ENCODE data around the gene DCAF8L2. TPM values are rescaled to one million over a fixed set of nuclear protein-coding genes. Genes with fewer than 3 reads are reported as not detected.

DCAF8L2 gene
- total and polyA plus RNA-seq, 2 of the 13 experiments (the other 11 are each of a cell fraction or from before 2014, with no cell fraction given) = not detected

DNA sequence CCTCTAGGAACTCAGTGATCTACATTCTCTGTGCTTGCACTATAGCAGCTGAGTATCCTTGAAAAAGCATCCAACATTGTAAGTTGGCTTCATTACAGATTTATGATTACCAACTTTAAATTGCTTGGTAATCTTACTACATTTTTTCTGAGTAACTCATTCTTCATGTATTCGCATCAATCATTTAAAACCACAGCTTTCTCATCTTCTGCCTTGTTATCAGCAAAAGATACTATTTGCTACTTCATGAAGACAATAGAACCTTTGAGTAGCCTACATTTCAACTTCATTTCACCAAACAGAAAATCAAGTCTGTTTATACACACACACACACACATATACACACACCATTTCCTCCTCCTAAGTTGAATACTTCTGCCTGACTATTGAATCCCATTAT lies 6.2 kb upstream of the DCAF8L2 start:
- POLR2A ChIA-PET = no interaction called here
- CTCF ChIA-PET (ENCODE audit: low intra/inter-chr PET ratio, low total read pairs) = no interaction called here
- Histone ChIP-seq H3K36me3 (replicated peaks in 1 of 2; ENCODE audit: control insufficient read depth in 1 of 2, insufficient read depth in 2 of 2, low read length in 2 of 2) (no peaks in the 10 kb centered on the region), H3K27me3 (ENCODE audit: control insufficient read depth in 1 of 2, insufficient read depth in 2 of 2, low read length in 2 of 2) (no peaks in the 10 kb centered on the region), H3K27ac (ENCODE audit: extremely low read length, insufficient read depth, low read length) (no peak overlapping the region), H3K4me2 (ENCODE audit: low read depth, low read length) (no peak overlapping the region), H3K4me3 (replicated peaks in 1 of 3; ENCODE audit: insufficient read depth in 1 of 3, low read depth in 2 of 3, low read length in 3 of 3) (no peak overlapping the region), H4K20me1 (ENCODE audit: insufficient read depth, low read length) (no peaks in the 10 kb centered on the region), H3K9ac (ENCODE audit: insufficient read depth, low read depth, low read length) (no peak overlapping the region), H3K79me2 (ENCODE audit: insufficient read depth, low read length) (no peaks in the 10 kb centered on the region), H3K9me3 (ENCODE audit: low read length) (no peaks in the 10 kb centered on the region), H2AFZ (ENCODE audit: low read length) (no peak overlapping the region), H3K4me1 (ENCODE audit: insufficient read depth, low read length) (no peaks in the 10 kb centered on the region)
- in situ Hi-C loops (cut with HindIII; ENCODE audit: extremely low pct_ligation_motif_present, low pct_unique_long_range_greater_than_20kb) (no loop called here), intact Hi-C loops (cut with micrococcal nuclease; ENCODE audit: unreplicated experiment) (no loop called here)
- ATAC-seq (no peak), FAIRE-seq (no peak), DNase-seq (ENCODE audit: low spot score) (no peak)
- TF ChIP-seq NFIB (CRISPR knock-in tag; IDR thresholded peaks at IDR 0.05; ENCODE audit: borderline replicate concordance) (no peak), NFYC (CRISPR knock-in tag; IDR thresholded peaks at IDR 0.05) (no peak), CENPX (CRISPR knock-in tag; IDR thresholded peaks at IDR 0.05) (no peak), PAF1 (CRISPR knock-in tag; IDR thresholded peaks at IDR 0.05) (no peak), SNAPC2 (CRISPR knock-in tag; IDR thresholded peaks at IDR 0.05) (no peak), ZNF670 (CRISPR knock-in tag; IDR thresholded peaks at IDR 0.05; ENCODE audit: borderline replicate concordance) (no peak), SNRNP70 (IDR thresholded peaks at IDR 0.05; ENCODE audit: low read depth, low read length) (no peak)
- 5% methylated on average over 1 of the region's 1 CpG for WGBS (ENCODE audit: low lambda C conversion rate)
- no TSS peak for BruUV-seq (replicated peaks)

DNA sequence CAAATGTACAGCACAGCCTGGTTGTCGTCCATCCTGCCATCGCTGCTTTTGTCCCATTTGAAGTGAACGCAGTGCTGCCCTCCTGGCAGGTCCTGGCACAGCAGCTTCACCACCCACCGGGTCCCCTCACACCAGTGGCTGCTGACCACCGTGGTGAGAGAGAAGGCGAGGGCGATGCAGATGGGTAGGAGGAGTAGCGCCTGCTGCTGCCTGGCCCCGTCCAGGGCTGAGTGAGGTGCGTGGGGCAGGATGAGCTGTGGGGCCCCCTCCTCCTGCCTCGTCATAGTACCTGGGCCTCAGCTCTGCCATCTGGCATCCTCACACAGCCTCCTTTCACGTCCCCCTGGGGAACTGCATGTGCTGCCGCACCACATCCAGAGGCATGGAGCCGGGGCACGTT lies 1.8 kb downstream of the DCAF8L2 start:
- no peaks in the 10 kb centered on the region for H3K9me3 ChIP-seq (ENCODE audit: low read length)
- DNase-seq (ENCODE audit: low spot score) (no peak), ATAC-seq (no peak), FAIRE-seq (no peak)
- 19% methylated on average over 2 of the region's 15 CpGs for WGBS (ENCODE audit: low lambda C conversion rate)
- no peak overlapping the region for H3K4me2 ChIP-seq (ENCODE audit: low read depth, low read length)
- H3K36me3 ChIP-seq (replicated peaks in 1 of 2; ENCODE audit: control insufficient read depth in 1 of 2, insufficient read depth in 2 of 2, low read length in 2 of 2) = no peaks in the 10 kb centered on the region
- POLR2A ChIA-PET = no interaction called here
- TF ChIP-seq ZNF224 (CRISPR knock-in tag; IDR thresholded peaks at IDR 0.05) = no peak
- TF ChIP-seq ZSCAN30 (CRISPR knock-in tag; IDR thresholded peaks at IDR 0.05) = no peak
- TF ChIP-seq SIX4 (CRISPR knock-in tag; IDR thresholded peaks at IDR 0.05) = no peak
- TF ChIP-seq EHMT2 (IDR thresholded peaks at IDR 0.05; ENCODE audit: borderline replicate concordance, low read depth, low read length) = no peak
- intact Hi-C loops (cut with micrococcal nuclease; ENCODE audit: unreplicated experiment) (no loop called here), in situ Hi-C loops (cut with HindIII; ENCODE audit: extremely low pct_ligation_motif_present, low pct_unique_long_range_greater_than_20kb) (no loop called here)
- no peaks in the 10 kb centered on the region for H3K79me2 ChIP-seq (ENCODE audit: insufficient read depth, low read length)
- H4K20me1 ChIP-seq (ENCODE audit: insufficient read depth, low read length) = no peaks in the 10 kb centered on the region
- CTCF ChIA-PET (ENCODE audit: low intra/inter-chr PET ratio, low total read pairs) = no interaction called here
- no peak overlapping the region for H2AFZ ChIP-seq (ENCODE audit: low read length)
- H3K4me3 ChIP-seq (replicated peaks in 1 of 3; ENCODE audit: insufficient read depth in 1 of 3, low read depth in 2 of 3, low read length in 3 of 3) = no peak overlapping the region
- no peak overlapping the region for H3K9ac ChIP-seq (ENCODE audit: insufficient read depth, low read depth, low read length)
- H3K27me3 ChIP-seq (ENCODE audit: control insufficient read depth in 1 of 2, insufficient read depth in 2 of 2, low read length in 2 of 2) = no peaks in the 10 kb centered on the region
- H3K4me1 ChIP-seq (ENCODE audit: insufficient read depth, low read length) = no peaks in the 10 kb centered on the region
- no peak overlapping the region for H3K27ac ChIP-seq (ENCODE audit: extremely low read length, insufficient read depth, low read length)
- BruUV-seq (replicated peaks) = no TSS peak

All from HepG2 (cell line).